Panc1 (cell line): Measurements from ENCODE around the gene RASGEF1B.

Source experiments
- CTCF ChIP-seq: fragments of 450-650 bp; IDR thresholded peaks from 2 replicates; pipeline ENCODE4 v1.5.1; 2017; ENCODE audit warnings: mild to moderate bottlenecking
- POLR2AphosphoS5 ChIP-seq: IDR thresholded peaks from 2 replicates; pipeline ENCODE4 v1.6.1; 2012; ENCODE audit warnings: mild to moderate bottlenecking, low read depth, low read length, moderate library complexity
- REST ChIP-seq, 2 experiments: IDR thresholded peaks; 2 replicates each; pipeline ENCODE4 v1.6.1; 2011 to 2012; ENCODE audit warnings: low read depth in 2 of 2, control low read depth in 1 of 2, low read length in 1 of 2, mild to moderate bottlenecking in 1 of 2, moderate library complexity in 1 of 2; ENCODE audit not compliant: insufficient read depth in 1 of 2
- SIN3A ChIP-seq: IDR thresholded peaks from 2 replicates; pipeline ENCODE4 v1.6.1; 2012; ENCODE audit warnings: low read depth, mild to moderate bottlenecking, low read length, moderate library complexity, borderline replicate concordance; ENCODE audit not compliant: insufficient read depth
- TCF7L2 ChIP-seq: IDR thresholded peaks from 2 replicates; pipeline ENCODE4 v1.6.1; 2011; ENCODE audit warnings: mild to moderate bottlenecking, low read depth, low read length, inconsistent platforms

GRCh38 chr4:81436941-81437574 is 34.6 kb downstream of the RASGEF1B start:
- TF ChIP-seq CTCF (no peak), REST (IDR thresholded peaks at IDR 0.05; ENCODE audit: insufficient read depth in 1 of 2, low read depth in 2 of 2, low read length in 1 of 2) (no peak), SIN3A (no peak), TCF7L2 (no peak), POLR2AphosphoS5 (no peak)
